HG02763 (cell line): ENCODE data around the gene AP5B1.

Source experiments
- ATAC-seq: cut with Tn5 transposase; IDR thresholded peaks from one replicate; pipeline ENCODE4 v1.9.1; 2021; ENCODE audit warnings: mild to moderate bottlenecking, moderate library complexity; ENCODE audit not compliant: unreplicated experiment

The AP5B1 gene, protein sequence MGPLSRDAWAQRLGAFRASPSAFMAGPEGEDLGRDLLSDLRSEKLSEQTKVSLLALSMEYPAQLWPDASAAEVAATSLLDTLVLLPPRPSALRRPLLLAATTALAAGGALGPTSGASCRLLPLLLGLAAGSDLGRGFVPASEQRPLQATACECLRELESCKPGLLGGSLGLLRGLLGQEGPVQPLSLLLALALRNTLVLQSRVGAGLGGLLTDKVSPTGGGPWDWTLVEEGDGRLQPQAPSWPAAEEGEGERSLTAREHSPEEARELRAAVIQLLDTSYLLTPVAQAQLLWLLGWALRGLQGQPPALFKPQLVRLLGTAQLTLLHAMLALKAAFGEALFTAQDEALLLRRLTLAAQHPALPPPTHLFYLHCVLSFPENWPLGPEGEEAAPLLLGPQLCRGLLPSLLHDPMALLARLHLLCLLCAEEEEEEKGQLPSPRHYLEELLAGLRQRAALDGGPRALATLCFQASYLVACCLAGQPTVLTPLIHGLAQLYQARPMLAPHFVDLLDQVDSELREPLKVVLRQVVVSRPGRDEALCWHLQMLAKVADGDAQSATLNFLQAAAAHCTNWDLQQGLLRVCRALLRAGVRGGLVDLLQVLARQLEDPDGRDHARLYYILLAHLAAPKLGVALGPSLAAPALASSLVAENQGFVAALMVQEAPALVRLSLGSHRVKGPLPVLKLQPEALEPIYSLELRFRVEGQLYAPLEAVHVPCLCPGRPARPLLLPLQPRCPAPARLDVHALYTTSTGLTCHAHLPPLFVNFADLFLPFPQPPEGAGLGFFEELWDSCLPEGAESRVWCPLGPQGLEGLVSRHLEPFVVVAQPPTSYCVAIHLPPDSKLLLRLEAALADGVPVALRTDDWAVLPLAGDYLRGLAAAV

DNA sequence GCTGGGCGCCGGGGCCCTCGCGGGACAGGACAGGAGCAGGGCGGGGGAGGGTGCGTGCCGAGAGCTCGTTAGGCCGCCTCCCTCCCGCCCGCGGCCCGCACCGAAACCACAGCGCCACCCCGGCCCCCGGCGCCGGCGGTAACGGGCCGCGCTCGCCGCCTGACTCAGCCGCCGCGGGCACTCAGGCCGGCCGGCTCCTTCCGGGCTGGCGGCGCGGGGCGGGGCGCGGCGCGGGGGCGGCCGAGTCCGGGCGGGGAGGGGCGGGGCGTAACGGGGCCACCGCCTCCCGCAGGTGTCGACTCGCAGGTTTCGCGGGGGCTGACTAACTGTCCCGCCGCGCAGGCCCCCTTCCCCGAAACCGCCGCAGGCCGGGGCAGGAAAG is at the start of gene AP5B1:
Gene AP5B1, minus strand, starts transcription at position 207 of the 382 bp plus-strand sequence. CDS start 385 bp downstream, outside the sequence.
- peak; percentile 66 for ATAC-seq

GRCh38 chr11:65829459-65829858 is 48.7 kb upstream of the AP5B1 start:
- no peak for ATAC-seq

GRCh38 chr11:65826984-65827735 is 46.4 kb upstream of the AP5B1 start:
- no peak for ATAC-seq

DNA sequence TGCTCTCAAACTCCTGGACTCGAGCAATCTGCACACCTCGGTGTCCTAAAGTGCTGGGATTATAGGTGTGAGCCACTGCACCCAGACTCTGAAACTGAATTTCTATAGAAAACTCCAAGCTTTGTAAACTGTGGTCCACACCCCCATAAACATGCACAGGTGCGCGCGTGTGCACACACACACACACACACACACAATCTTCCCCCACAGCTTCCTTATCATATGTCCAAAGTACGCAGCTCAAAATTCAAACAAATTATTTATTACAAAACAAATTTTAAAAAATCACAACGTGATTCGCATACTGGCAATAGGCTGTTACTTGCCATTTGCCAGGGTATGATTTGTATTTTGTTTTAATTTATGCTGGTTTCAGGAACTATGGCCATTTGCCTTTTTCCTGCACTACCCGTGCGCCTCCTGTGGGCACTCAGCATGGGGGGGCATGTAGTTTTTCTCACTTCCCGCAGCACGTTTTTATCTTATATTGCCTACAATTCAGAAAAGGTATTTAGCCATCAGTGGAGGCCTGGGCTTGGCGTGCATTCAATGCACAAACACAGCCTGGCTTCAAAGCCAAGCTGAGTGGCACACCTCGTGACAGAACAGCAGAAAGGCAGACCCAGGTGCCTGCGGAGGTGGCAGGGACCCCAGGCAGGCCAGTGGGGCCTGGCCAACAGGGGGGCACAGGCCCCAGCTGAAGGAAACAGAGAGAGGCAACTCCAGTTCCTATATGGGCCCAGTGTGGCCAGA is 42.2 kb upstream of the AP5B1 start:
- no peak for ATAC-seq

DNA sequence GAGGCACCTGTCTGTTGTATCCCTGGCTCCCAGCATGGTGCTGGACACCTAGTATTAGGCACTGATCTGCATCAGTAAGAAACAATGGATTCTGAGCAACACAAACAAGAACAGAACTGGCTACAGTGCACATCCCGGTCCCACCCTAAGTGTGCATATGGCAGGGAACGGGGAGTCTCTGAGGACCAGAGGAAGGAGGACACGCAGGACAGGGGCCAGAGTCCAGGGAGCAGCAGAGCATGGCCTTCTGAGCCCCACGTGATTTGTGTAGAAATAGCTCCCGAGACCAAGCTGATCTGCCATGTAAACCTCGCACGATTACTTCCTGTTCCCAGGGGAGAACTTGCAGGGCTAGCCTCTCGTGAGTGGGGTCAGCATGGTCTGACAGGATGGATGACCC is 40.3 kb upstream of the AP5B1 start:
- no peak for ATAC-seq

DNA sequence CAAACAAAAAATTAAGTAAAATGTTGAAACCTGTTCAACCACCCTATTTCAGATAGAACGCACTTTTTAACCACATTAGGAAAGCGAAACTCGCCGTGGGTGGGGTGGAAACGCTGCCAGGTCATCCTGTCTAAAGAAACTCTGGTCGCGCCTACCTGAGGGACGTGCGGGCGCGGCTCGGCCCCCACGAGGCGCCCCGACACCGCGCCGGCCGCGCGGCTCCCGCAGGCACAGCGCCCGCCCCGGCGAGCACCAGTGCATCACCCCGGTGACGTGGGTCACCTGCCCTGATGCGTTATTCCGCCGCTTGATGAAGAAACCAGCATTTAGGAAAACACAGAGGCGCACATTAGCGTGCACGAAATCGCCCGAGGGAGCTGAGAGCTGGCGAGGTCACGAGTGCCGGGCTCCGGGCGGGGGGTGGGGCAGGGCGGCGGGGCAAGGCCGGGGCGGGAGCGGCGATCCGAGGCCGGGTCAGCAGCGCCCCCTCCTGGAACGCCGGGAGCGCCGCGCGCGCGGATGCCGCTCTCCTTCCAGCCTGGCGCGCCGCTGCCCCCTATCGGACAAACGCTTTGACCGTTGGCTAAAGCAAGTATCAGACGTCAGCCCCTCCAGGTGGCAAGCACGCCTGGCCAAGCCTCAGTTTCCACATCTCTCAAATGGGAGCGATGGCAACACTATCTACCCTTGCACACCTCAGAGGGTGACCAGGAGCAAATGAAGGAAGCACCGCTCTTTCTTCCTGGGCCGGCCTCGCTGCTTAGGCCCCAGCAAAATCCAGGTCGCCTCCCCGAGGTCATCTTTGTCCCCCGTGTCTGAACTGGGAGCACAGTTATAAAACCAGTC is 37.3 kb upstream of the AP5B1 start:
- ATAC-seq, result peak; percentile 85

DNA sequence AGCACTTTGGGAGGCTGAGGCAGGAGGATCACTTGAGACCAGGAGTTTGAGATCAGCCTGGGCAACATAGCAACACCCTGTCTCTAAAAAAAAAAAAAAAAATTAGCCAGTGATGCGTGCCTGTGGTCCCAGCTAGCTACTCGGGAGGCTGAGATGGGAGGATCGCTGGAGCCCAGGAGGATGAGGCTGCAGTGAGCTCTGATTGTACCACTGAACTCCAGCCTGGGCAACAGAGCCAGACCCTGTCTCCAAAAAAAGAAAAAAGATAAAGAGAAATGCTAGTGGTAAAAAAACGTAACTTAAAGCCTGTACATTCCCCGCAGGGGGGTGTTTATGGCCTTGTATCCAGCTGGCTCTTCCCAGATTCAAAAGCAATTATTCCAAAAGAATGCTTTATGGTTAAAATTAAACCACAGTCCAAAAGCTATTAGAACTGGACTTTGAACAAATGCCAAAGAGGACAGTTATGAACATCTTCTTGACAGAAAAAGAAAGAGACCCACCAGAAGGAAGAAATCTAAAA is 36.6 kb upstream of the AP5B1 start:
- no peak for ATAC-seq

GRCh38 chr11:65816696-65817095 is 35.9 kb upstream of the AP5B1 start:
- ATAC-seq, result no peak

DNA sequence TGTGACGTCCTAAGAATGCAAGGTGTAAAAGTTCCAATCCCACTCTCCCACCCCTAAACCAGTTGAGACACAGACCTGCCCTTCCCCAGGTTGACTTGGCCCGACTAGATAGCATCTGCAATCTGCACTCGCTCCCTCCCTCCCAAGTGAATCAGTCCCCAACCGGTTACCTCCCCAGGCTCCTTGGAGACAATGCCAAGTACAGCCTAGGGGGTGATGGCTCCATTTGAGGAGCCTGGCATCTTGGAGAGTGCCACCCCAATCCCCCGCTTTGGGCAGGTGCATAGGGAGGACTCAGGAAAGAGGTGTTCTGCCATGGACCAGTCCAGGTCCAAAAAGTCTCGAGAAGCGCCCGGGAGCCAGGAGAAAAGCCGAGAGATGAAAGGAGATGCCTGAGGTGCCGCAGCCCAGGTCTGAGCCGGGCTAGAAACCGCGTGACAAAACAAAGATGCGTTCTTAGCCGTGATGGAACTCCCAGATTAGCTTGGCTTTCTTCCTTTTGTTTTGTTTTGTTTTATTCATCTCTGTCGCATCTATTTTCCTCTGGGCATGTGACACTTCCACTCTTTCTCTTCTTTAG is 34.3 kb upstream of the AP5B1 start:
- ATAC-seq, result no peak

DNA sequence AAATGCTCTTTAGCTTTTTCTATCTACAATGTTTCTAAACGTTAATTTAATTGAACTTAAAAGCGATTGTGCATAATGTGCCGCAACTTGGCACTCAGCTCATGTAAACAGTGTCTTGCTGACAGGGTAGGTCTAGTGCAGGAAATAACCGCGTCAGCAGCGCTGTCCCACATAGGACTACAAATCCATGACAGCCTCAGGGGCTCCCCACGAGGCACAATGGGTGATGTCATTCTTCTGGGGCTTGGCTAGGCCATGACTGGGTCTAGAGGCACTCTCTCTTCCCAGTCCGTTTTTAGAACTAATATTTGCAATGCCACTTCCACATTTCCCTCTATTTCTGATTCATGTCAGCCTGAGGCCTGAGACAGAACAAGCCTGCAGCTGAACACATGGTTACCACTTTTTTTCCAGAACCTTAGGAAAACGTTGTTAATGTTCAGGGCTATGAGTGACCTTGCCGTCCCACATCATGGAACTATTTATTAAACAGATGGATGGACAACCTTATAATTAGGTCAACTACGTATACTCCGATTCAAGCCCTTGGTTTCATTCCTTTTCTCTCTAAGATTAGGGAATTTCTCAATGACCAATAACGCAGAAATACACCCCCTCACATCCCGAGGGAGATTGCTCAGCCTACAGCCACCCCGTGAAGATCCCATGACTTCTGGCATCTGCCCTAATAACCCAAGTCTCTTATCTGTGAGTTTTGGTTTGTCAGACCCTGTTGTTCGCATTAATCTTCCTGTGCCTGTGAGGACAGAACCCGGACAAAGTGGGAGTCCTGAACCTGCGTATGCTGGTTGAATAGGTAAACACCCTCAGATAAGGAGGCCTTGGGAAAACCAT is 33.6 kb upstream of the AP5B1 start:
- ATAC-seq, result no peak

DNA sequence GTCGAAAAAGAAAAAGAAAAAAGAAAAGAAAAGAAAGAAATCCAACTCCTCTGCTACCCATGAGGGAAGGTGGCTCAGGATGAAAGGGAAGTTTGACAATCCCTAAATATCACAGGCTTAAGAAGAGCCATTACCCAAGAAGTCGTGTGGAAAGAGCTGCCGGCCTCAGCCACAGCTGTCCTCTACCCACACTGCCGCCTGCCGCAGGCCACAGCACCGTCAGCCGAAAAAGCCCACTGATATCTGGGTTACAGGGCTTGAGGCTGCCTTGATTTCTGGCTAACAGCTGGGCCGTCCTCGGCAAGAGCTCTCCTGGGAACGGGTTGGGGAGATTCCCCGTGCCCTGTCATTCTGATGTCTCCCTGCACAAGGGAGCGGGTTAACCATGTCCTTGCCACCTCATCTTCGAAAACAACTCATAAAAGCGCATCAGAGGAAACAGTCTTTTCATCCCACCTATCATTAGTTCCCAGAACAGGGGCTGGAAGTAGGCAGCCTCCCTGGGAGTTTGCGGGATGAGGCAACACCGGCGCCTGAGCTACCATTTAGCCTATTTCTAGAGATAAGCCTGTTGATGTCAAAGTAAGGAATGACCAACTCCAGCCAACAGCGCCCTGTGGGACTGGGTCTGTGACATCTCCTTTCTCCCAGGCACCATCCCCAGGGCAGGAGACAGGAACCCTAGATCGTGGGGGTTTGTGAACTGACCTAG is 31.1 kb upstream of the AP5B1 start:
- no peak for ATAC-seq

- no peak for ATAC-seq
Measured at GRCh38 chr11:65810046-65810868, 29.5 kb upstream of the AP5B1 start.

GRCh38 chr11:65809496-65809895 is 28.7 kb upstream of the AP5B1 start:
- no peak for ATAC-seq

- no peak for ATAC-seq
Measured at GRCh38 chr11:65808744-65809341, 28.1 kb upstream of the AP5B1 start.

DNA sequence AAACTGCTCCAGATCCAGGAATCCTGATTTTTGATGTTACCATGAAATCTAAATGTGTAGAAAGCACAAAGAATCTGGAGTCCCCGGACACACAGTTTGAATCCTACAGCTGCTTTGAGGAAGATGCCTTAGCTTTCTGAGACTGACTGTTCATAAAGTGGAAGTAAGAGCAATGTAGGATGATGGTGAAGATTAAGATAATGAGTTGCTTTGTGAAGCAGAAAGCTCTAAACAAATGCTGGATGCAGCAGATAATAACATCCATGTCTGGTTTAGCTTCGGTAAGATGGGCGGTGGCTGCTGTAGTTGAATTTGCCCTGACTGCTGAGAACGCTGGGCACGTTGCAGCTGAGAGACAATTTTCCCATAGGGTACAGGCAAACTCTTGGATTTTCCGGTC is 26.2 kb upstream of the AP5B1 start:
- no peak for ATAC-seq

- no peak for ATAC-seq
Measured at GRCh38 chr11:65803797-65804492, 23.2 kb upstream of the AP5B1 start.
